Measurements from ENCODE around the gene IL17C. TPM values are rescaled to one million over a fixed set of nuclear protein-coding genes. Genes with fewer than 3 reads are reported as not detected.

The IL17C gene
- total and polyA plus RNA-seq, 2 of the 8 experiments (the other 6 are each of a cell fraction or from before 2014, with no cell fraction given) = 1.1 to 1.9 TPM

DNA sequence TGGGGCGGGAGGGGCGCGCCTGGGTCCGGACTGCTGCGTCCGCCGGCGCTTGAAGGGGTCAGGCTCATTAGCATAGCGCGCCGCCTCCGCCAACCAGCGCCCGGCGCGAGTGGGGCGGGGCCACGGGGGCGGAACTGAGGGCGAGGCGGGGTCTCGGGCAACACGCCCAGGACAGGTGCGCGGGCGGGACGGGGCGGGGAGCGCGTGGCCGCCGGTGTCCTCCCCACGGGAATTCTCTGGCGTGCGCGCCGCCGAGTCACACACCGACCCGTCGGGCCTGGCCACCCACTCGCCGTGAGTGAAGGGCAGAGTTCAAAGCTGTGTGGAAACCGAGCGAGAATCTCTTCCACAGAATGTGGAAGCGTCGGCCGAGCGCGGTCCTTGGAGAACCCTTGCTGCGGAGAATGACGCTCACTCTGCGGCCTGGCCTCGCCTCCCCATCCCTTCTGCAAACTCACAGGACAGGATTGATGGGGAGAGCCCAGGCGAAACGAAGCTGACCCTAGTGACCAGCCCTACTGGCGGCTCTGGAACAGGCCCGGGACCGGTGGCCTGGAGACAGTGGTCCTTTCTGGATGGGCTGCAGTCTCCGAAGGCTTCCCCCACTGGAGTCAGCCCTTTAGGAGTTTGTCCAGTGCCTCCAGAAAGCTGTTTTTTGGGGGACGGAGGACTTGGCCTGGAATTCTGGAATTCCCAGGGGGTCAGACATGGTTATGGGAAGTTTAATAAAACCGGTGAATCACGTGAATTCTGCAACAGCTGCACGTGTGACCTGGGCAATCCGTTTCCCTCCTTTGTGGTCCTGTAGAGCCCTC, 48.3 kb downstream of the IL17C start, which contains the start of gene SNAI3:
Gene SNAI3, minus strand, starts transcription at position 69 of the 815 bp plus-strand sequence. CDS start 101 bp downstream, outside the sequence.
- peak within 1 kb of the TSS; percentile 35 for H4K8ac ChIP-seq (ENCODE audit: extremely low read depth, insufficient read depth, low read length)
- peak within 1 kb of the TSS; percentile 13 to 41 (median 22); a peak in 4 of 7 replicates for H3K9ac ChIP-seq (replicated peaks in 1 of 4; ENCODE audit: extremely low read depth in 1 of 4, low read depth in 3 of 4, low read length in 3 of 4)
- peaks cover 0 to 8% (median 6%) of the 10 kb centered on the region in 4 experiments; a peak in 6 of 7 replicates for H3K4me1 ChIP-seq (replicated peaks in 1 of 4; ENCODE audit: control insufficient read depth in 3 of 4, insufficient read depth in 4 of 4, low read length in 3 of 4)
- H3K79me1 ChIP-seq (ENCODE audit: low read depth, low read length) = no peaks in the 10 kb centered on the region
- H4K5ac ChIP-seq (ENCODE audit: insufficient read length, low read depth, low read length) = no peak within 1 kb of the TSS
- H3K4me3 ChIP-seq (ENCODE audit: extremely low read depth in 1 of 4, insufficient read depth in 2 of 4, low read depth in 3 of 4, low read length in 4 of 4) = peak within 1 kb of the TSS; percentile 61 to 77 (median 69)
- H4K20me1 ChIP-seq (replicated peaks in 1 of 2; ENCODE audit: control insufficient read depth in 1 of 2, insufficient read depth in 2 of 2, low read length in 2 of 2) = peaks cover 0 to 3% of the 10 kb centered on the region in 2 experiments
- peak within 1 kb of the TSS; percentile 35; the same call in 1 of the 2 replicates for H2BK5ac ChIP-seq (ENCODE audit: low read depth, low read length)
- ChIA-PET CTCF (ENCODE audit: partially characterized antibody) (interaction anchor here (0.6 to 5.7 kb wide), 11 partner anchors 14 to 738 kb away, joined by 3 to 87 read pairs (median 3); no protein-coding TSS in a partner anchor), POLR2A (ENCODE audit: partially characterized antibody) (interaction anchor here (0.6 to 2.3 kb wide), 7 partner anchors 9 to 178 kb away, joined by 3 to 6 read pairs (median 3); no protein-coding TSS in a partner anchor)
- no peak within 1 kb of the TSS for H3K27ac ChIP-seq (ENCODE audit: low read depth, low read length)
- peak within 1 kb of the TSS; percentile 80; the same call in 1 of the 2 replicates for H2BK12ac ChIP-seq (ENCODE audit: low read depth, low read length)
- H3K27me3 ChIP-seq (replicated peaks in 1 of 4; ENCODE audit: control insufficient read depth in 3 of 4, extremely low read depth in 1 of 4, insufficient read depth in 3 of 4, low read length in 3 of 4) = peaks cover 0 to 12% (median 9%) of the 10 kb centered on the region in 4 experiments; a peak in 3 of 7 replicates
- no peaks in the 10 kb centered on the region for H3K36me3 ChIP-seq (ENCODE audit: control insufficient read depth in 2 of 4, insufficient read depth in 4 of 4, low read length in 3 of 4)
- no peak within 1 kb of the TSS for H3K23ac ChIP-seq (ENCODE audit: insufficient read length)
- no peak within 1 kb of the TSS for H2BK120ac ChIP-seq (replicated peaks; ENCODE audit: low read depth, low read length)
- no peaks in the 10 kb centered on the region for H3K9me3 ChIP-seq (ENCODE audit: insufficient read depth in 2 of 2, low read depth in 1 of 2, low read length in 1 of 2)
- FAIRE-seq = no peak
- peak within 1 kb of the TSS; percentile 68; the same call in 1 of the 2 replicates for H2AFZ ChIP-seq (ENCODE audit: low read length)
- peak within 1 kb of the TSS; percentile 12 for H4K91ac ChIP-seq (replicated peaks; ENCODE audit: insufficient read length, low read length)
- H2AK5ac ChIP-seq (ENCODE audit: low read depth, low read length) = no peak within 1 kb of the TSS
- H3K14ac ChIP-seq (ENCODE audit: insufficient read length) = no peak within 1 kb of the TSS
- H3K18ac ChIP-seq (ENCODE audit: extremely low read depth, low read length) = peak within 1 kb of the TSS; percentile 78
- H3K79me2 ChIP-seq (ENCODE audit: control insufficient read depth in 1 of 2, insufficient read depth in 2 of 2, low read length in 2 of 2) = no peaks in the 10 kb centered on the region
- H2BK15ac ChIP-seq (ENCODE audit: low read length) = peak within 1 kb of the TSS; percentile 97; the same call in 1 of the 2 replicates
- WGBS, 2 experiments (ENCODE audit: extremely low coverage in 1 of 2, insufficient coverage in 1 of 2, insufficient read length in 1 of 2, insufficient replicate concordance in 2 of 2, low coverage in 1 of 2, low lambda C conversion rate in 2 of 2, missing lambda C conversion rate in 1 of 2) = 17% methylated on average over 40 of the region's 65 CpGs; no CpG with 5 or more reads in 1 of the 2 experiments
- H3K56ac ChIP-seq (replicated peaks; ENCODE audit: insufficient read length, low read depth, low read length) = peak within 1 kb of the TSS; percentile 24
- H3K4ac ChIP-seq (replicated peaks; ENCODE audit: insufficient read length, low read depth, low read length) = no peak within 1 kb of the TSS
- H3K23me2 ChIP-seq (ENCODE audit: low read depth, low read length) = peaks cover 13% of the 10 kb centered on the region; the same call in 1 of the 2 replicates
- no peak within 1 kb of the TSS for H2BK20ac ChIP-seq (ENCODE audit: low read length)
- H3K4me2 ChIP-seq (ENCODE audit: insufficient read depth in 1 of 2, low read depth in 2 of 2, low read length in 2 of 2) = peak within 1 kb of the TSS; percentile 69 to 98
- DNase-seq (ENCODE audit: low read depth in 1 of 2, low spot score in 2 of 2) = peak; percentile 23 to 98
- TF ChIP-seq TAF7 (optimal IDR thresholded peaks at IDR 0.05; ENCODE audit: borderline replicate concordance, low read depth, low read length) = peak; percentile 64
- TF ChIP-seq POLR2A (IDR thresholded peaks at IDR 0.05; ENCODE audit: control extremely low read depth in 1 of 2, low read depth in 2 of 2, low read length in 2 of 2) = peak in 1 of 2 experiments; percentile 19; a peak in 1 of 3 replicates
- TF ChIP-seq, protein P1, sequence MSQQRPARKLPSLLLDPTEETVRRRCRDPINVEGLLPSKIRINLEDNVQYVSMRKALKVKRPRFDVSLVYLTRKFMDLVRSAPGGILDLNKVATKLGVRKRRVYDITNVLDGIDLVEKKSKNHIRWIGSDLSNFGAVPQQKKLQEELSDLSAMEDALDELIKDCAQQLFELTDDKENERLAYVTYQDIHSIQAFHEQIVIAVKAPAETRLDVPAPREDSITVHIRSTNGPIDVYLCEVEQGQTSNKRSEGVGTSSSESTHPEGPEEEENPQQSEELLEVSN (IDR thresholded peaks at IDR 0.05) = peak; percentile 71
- TF ChIP-seq, protein P2, sequence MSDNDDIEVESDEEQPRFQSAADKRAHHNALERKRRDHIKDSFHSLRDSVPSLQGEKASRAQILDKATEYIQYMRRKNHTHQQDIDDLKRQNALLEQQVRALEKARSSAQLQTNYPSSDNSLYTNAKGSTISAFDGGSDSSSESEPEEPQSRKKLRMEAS (IDR thresholded peaks at IDR 0.05) = peak; percentile 61
- no peak for TF ChIP-seq FOSL1 (IDR thresholded peaks at IDR 0.05; ENCODE audit: insufficient read depth, low read depth, low read length)

Measured in H1 (cell line).